NCI-H146 treated with DMSO at 0.1 percent for 48 hours (cell line): ENCODE data around the gene MYL6B.
A peak's percentile ranks its signal among the peaks of the same experiment; 100 is the strongest.
"Not testable (repeated sequence)": the region's sequence is repeated elsewhere in the genome, so short reads cannot be mapped to it uniquely, and the experiment has no call there.

ENCODE experiments used
- DNase-seq: peaks from one replicate; lab custom pipeline; 2025; ENCODE audit not compliant: unreplicated experiment; lab: John Stamatoyannopoulos, UW

The MYL6B gene

GRCh38 chr12:56163533-56164344, 11.4 kb downstream of the MYL6B start:
- no peak for DNase-seq

GRCh38 chr12:56164345-56164729, 11.9 kb downstream of the MYL6B start:
- no peak for DNase-seq

GRCh38 chr12:56165369-56165768, 13.0 kb downstream of the MYL6B start:
- DNase-seq: no peak

GRCh38 chr12:56169229-56169759, 16.9 kb downstream of the MYL6B start:
- no peak for DNase-seq

GRCh38 chr12:56172839-56173238, 20.5 kb downstream of the MYL6B start:
- DNase-seq: no peak

GRCh38 chr12:56178347-56178746, 26.0 kb downstream of the MYL6B start:
- no peak for DNase-seq

GRCh38 chr12:56186957-56187356, 34.6 kb downstream of the MYL6B start:
- DNase-seq: no peak

GRCh38 chr12:56188131-56188777, 35.9 kb downstream of the MYL6B start:
- DNase-seq: no peak

- peak; percentile 69 for DNase-seq
Observed at GRCh38 chr12:56188778-56189098, 36.4 kb downstream of the MYL6B start.

- peak; percentile 70 for DNase-seq
Observed at GRCh38 chr12:56189099-56189917, 36.9 kb downstream of the MYL6B start, which contains the start of gene SMARCC2. TSS of gene SMARCC2 (minus strand) at chr12:56189483. CDS start at chr12:56189461, 22 bp downstream.

- DNase-seq: peak; percentile 80
Observed at GRCh38 chr12:56189918-56190694, 37.7 kb downstream of the MYL6B start.

- DNase-seq: no peak
Observed at GRCh38 chr12:56190695-56191155, 38.3 kb downstream of the MYL6B start.

- DNase-seq: no peak
Observed at GRCh38 chr12:56192582-56192981, 40.2 kb downstream of the MYL6B start.

- peak; percentile 89 for DNase-seq
Observed at GRCh38 chr12:56193025-56193578, 40.7 kb downstream of the MYL6B start.

GRCh38 chr12:56196818-56197550, 44.6 kb downstream of the MYL6B start:
- DNase-seq: not testable (repeated sequence)

- no peak for DNase-seq
Observed at GRCh38 chr12:56197921-56198635, 45.7 kb downstream of the MYL6B start.

GRCh38 chr12:56198836-56199235, 46.4 kb downstream of the MYL6B start:
- DNase-seq: no peak

- no peak for DNase-seq
Observed at GRCh38 chr12:56202366-56202765, 50.0 kb downstream of the MYL6B start.

GRCh38 chr12:56202838-56203237, 50.5 kb downstream of the MYL6B start:
- no peak for DNase-seq
